Measurements from ENCODE around the gene NRIP3.

GRCh38 chr11:9028581-9028980 lies 24.8 kb upstream of the NRIP3 start:
- TF ChIP-seq, protein P1, sequence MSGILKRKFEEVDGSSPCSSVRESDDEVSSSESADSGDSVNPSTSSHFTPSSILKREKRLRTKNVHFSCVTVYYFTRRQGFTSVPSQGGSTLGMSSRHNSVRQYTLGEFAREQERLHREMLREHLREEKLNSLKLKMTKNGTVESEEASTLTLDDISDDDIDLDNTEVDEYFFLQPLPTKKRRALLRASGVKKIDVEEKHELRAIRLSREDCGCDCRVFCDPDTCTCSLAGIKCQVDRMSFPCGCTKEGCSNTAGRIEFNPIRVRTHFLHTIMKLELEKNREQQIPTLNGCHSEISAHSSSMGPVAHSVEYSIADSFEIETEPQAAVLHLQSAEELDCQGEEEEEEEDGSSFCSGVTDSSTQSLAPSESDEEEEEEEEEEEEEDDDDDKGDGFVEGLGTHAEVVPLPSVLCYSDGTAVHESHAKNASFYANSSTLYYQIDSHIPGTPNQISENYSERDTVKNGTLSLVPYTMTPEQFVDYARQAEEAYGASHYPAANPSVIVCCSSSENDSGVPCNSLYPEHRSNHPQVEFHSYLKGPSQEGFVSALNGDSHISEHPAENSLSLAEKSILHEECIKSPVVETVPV (CRISPR knock-in tag; IDR thresholded peaks at IDR 0.05) = no peak
- no peak for TF ChIP-seq ZFP3 (CRISPR knock-in tag; IDR thresholded peaks at IDR 0.05)
- no peak for TF ChIP-seq TSHZ2 (CRISPR knock-in tag; IDR thresholded peaks at IDR 0.05)
- no peak for TF ChIP-seq PPARA (CRISPR knock-in tag; IDR thresholded peaks at IDR 0.05; ENCODE audit: borderline replicate concordance)
- no peak for TF ChIP-seq RARB (CRISPR knock-in tag; IDR thresholded peaks at IDR 0.05)
- no peak for TF ChIP-seq TCF4 (CRISPR knock-in tag; IDR thresholded peaks at IDR 0.05; ENCODE audit: borderline replicate concordance)
- TF ChIP-seq PATZ1 (CRISPR knock-in tag; IDR thresholded peaks at IDR 0.05; ENCODE audit: borderline replicate concordance) = no peak
- TF ChIP-seq, protein P2, sequence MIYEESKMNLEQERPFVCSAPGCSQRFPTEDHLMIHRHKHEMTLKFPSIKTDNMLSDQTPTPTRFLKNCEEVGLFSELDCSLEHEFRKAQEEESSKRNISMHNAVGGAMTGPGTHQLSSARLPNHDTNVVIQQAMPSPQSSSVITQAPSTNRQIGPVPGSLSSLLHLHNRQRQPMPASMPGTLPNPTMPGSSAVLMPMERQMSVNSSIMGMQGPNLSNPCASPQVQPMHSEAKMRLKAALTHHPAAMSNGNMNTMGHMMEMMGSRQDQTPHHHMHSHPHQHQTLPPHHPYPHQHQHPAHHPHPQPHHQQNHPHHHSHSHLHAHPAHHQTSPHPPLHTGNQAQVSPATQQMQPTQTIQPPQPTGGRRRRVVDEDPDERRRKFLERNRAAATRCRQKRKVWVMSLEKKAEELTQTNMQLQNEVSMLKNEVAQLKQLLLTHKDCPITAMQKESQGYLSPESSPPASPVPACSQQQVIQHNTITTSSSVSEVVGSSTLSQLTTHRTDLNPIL (CRISPR knock-in tag; IDR thresholded peaks at IDR 0.05; ENCODE audit: low read depth) = no peak
- no peak for TF ChIP-seq ARNTL (CRISPR knock-in tag; IDR thresholded peaks at IDR 0.05; ENCODE audit: borderline replicate concordance, low read depth)
- no peak for TF ChIP-seq ISL1 (CRISPR knock-in tag; IDR thresholded peaks at IDR 0.05)
